Measurements from ENCODE around the gene SYT12.

Gene SYT12

DNA sequence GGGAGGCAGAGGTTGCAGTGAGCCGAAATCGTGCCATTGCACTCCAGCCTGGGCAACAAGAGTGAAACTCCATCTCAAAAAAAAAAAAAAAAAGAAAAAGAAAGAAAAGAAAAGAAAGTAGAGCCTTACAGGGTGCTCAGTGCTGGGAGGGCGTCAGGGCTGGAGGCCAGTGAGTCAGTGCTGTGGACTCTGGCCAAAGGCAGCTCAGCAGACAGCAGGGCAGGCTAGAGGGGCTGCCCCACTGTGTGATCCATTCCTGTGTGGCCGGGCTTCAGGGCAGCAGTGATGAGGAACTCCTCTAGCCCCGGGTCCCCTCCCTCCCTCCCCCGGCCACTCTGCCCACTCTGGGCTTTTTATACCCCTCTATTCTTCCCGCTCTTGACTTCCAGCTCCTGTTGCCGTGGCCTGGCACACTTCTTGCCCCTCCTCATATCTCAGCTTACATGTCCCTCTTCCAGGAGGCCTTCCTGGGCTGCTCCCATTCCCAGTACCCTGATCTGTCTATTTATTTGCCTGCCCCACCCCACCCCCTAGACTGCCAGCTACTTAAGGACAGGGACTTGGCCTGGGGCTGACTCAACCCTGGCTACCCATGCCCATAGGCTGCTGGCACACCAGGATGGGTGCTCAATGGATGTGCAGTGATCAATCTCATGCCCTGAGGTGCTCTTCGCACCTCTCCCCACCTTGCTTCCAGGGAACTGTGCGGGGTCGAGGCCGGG lies 10.1 kb downstream of the SYT12 start:
- TF ChIP-seq, protein P1, sequence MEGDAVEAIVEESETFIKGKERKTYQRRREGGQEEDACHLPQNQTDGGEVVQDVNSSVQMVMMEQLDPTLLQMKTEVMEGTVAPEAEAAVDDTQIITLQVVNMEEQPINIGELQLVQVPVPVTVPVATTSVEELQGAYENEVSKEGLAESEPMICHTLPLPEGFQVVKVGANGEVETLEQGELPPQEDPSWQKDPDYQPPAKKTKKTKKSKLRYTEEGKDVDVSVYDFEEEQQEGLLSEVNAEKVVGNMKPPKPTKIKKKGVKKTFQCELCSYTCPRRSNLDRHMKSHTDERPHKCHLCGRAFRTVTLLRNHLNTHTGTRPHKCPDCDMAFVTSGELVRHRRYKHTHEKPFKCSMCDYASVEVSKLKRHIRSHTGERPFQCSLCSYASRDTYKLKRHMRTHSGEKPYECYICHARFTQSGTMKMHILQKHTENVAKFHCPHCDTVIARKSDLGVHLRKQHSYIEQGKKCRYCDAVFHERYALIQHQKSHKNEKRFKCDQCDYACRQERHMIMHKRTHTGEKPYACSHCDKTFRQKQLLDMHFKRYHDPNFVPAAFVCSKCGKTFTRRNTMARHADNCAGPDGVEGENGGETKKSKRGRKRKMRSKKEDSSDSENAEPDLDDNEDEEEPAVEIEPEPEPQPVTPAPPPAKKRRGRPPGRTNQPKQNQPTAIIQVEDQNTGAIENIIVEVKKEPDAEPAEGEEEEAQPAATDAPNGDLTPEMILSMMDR (IDR thresholded peaks at IDR 0.05; ENCODE audit: poor library complexity, severe bottlenecking) = no peak
- H3K36me3 ChIP-seq (ENCODE audit: low read depth) = no peaks in the 10 kb centered on the region
- no peaks in the 10 kb centered on the region for H3K27me3 ChIP-seq (ENCODE audit: insufficient read depth, poor library complexity, severe bottlenecking)
- no peak overlapping the region for H3K4me3 ChIP-seq (ENCODE audit: severe bottlenecking)
- DNase-seq (ENCODE audit: low spot score) = no peak
- no peaks in the 10 kb centered on the region for H3K9me3 ChIP-seq (ENCODE audit: severe bottlenecking)
- H3K27ac ChIP-seq (ENCODE audit: poor library complexity, severe bottlenecking) = peak overlapping the region; percentile 84
- ATAC-seq (ENCODE audit: low read depth) = peak; percentile 90
- H3K4me1 ChIP-seq (ENCODE audit: insufficient read depth, poor library complexity, severe bottlenecking) = peaks cover 27% of the 10 kb centered on the region

DNA sequence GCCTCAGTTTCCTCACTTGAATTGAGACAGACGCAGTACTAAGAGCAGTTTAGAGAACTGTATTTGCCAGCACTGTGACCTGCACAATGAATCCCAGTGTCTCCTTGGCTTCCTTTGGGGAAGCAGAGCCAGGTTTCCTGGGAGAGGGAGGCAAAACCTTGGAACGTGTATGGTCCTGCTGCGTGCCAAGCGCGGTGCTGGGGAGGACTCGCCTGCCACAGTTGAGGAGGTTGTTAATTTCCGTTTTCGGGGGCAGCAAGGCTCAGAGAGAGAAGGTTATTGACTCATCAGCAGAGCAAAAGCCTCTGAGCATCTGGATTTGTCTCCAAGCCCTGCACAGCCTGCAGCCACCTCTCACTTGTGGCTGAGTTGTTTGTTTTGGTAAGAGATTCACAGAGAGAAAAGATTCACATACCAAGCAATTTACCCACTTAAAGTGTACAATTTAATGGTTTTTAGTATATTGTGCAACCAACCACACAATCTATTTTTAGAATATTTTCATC lies 10.8 kb downstream of the SYT12 start:
- H3K4me3 ChIP-seq (ENCODE audit: severe bottlenecking) = no peak overlapping the region
- no peaks in the 10 kb centered on the region for H3K9me3 ChIP-seq (ENCODE audit: severe bottlenecking)
- H3K27ac ChIP-seq (ENCODE audit: poor library complexity, severe bottlenecking) = peak overlapping the region; percentile 84
- no peaks in the 10 kb centered on the region for H3K36me3 ChIP-seq (ENCODE audit: low read depth)
- peak; percentile 76 for ATAC-seq (ENCODE audit: low read depth)
- no peak for DNase-seq (ENCODE audit: low spot score)
- no peaks in the 10 kb centered on the region for H3K27me3 ChIP-seq (ENCODE audit: insufficient read depth, poor library complexity, severe bottlenecking)
- H3K4me1 ChIP-seq (ENCODE audit: insufficient read depth, poor library complexity, severe bottlenecking) = peaks cover 27% of the 10 kb centered on the region
- TF ChIP-seq, protein P1 (IDR thresholded peaks at IDR 0.05; ENCODE audit: poor library complexity, severe bottlenecking) = no peak

GRCh38 chr11:67034350-67034749 lies 11.4 kb downstream of the SYT12 start:
- Histone ChIP-seq H3K36me3 (ENCODE audit: low read depth) (no peaks in the 10 kb centered on the region), H3K9me3 (ENCODE audit: severe bottlenecking) (no peaks in the 10 kb centered on the region), H3K4me3 (ENCODE audit: severe bottlenecking) (no peak overlapping the region), H3K4me1 (ENCODE audit: insufficient read depth, poor library complexity, severe bottlenecking) (peaks cover 27% of the 10 kb centered on the region), H3K27ac (ENCODE audit: poor library complexity, severe bottlenecking) (peak overlapping the region; percentile 84), H3K27me3 (ENCODE audit: insufficient read depth, poor library complexity, severe bottlenecking) (no peaks in the 10 kb centered on the region)
- TF ChIP-seq, protein P1 (IDR thresholded peaks at IDR 0.05; ENCODE audit: poor library complexity, severe bottlenecking) = no peak
- ATAC-seq (ENCODE audit: low read depth) (no peak), DNase-seq (ENCODE audit: low spot score) (no peak)

- H3K4me1 ChIP-seq (ENCODE audit: insufficient read depth, poor library complexity, severe bottlenecking) = no peaks in the 10 kb centered on the region
- no peak for DNase-seq (ENCODE audit: low spot score)
Observed at GRCh38 chr11:67040147-67040546, 17.2 kb downstream of the SYT12 start.

More at GRCh38 chr11:67040147-67040546, 17.2 kb downstream of the SYT12 start:
- Histone ChIP-seq H3K9me3 (ENCODE audit: severe bottlenecking) (no peaks in the 10 kb centered on the region), H3K27me3 (ENCODE audit: insufficient read depth, poor library complexity, severe bottlenecking) (no peaks in the 10 kb centered on the region), H3K36me3 (ENCODE audit: low read depth) (no peaks in the 10 kb centered on the region), H3K4me3 (ENCODE audit: severe bottlenecking) (no peak overlapping the region), H3K27ac (ENCODE audit: poor library complexity, severe bottlenecking) (no peak overlapping the region)
- TF ChIP-seq, protein P1 (IDR thresholded peaks at IDR 0.05; ENCODE audit: poor library complexity, severe bottlenecking) = no peak
- no peak for ATAC-seq (ENCODE audit: low read depth)

Measured in RWPE2 (cell line).